PFSK-1 (cell line): ENCODE measurements around the gene SMIM27.

Source experiments
- FOXP2 ChIP-seq: optimal IDR thresholded peaks from 2 replicates; pipeline ENCODE3; 2011; ENCODE audit warnings: borderline replicate concordance, control low read depth, inconsistent platforms; ENCODE audit not compliant: insufficient read depth; ENCODE audit errors: extremely low read length, extremely low read depth
- POLR2AphosphoS5 ChIP-seq: IDR thresholded peaks from 2 replicates; pipeline ENCODE4 v1.6.1; 2012; ENCODE audit warnings: low read depth, mild to moderate bottlenecking, control low read depth, low read length, moderate library complexity
- SIN3A ChIP-seq: IDR thresholded peaks from 2 replicates; pipeline ENCODE4 v1.6.1; 2012; ENCODE audit warnings: mild to moderate bottlenecking, low read length, moderate library complexity, borderline replicate concordance; ENCODE audit not compliant: insufficient read depth
- TAF1 ChIP-seq: IDR thresholded peaks from 2 replicates; pipeline ENCODE4 v1.6.1; 2012; ENCODE audit warnings: low read length, control low read depth, borderline replicate concordance; ENCODE audit not compliant: insufficient read depth
- TF ChIP-seq, protein P1 (sequence below), 2 experiments: IDR thresholded peaks; 2 replicates each; pipeline versions ENCODE4 v1.6.1 to v1.8.0; 2011 to 2012; ENCODE audit warnings: low read depth in 2 of 2, low read length in 2 of 2, control low read depth in 1 of 2, inconsistent platforms in 1 of 2, mild to moderate bottlenecking in 1 of 2, moderate library complexity in 1 of 2; ENCODE audit not compliant: insufficient read depth in 1 of 2

DNA sequence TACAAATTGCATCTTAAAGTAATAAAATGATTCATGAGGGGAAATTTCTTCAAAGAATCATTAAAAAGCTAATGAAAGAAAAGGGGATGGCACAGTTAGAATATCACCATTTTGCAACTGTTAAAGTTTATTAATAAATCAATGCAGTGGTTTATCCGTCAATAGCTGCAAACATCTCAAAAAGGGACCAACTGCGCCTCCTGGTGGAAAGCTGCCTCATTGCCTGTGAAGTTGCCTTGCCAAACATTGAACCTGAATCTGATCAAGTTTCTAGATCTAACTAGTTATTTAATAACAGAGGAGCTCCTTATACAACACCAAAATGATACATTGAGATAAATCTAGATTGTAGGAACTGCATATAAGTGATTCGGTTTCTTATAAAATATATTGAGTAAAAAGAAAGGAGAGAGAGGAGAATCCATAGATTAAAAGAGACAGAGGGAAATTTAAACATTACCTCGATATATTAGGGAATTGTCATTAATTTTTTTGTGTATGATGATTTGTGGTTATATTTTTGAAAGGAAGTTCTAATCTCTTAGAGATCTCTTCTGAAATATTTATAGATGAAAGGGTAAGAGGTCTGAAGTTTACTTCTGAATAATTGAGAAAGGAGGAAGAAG is 27.7 kb downstream of the SMIM27 start:
- TF ChIP-seq SIN3A (no peak), POLR2AphosphoS5 (no peak), TAF1 (no peak), FOXP2 (no peak)
- TF ChIP-seq, protein P1, sequence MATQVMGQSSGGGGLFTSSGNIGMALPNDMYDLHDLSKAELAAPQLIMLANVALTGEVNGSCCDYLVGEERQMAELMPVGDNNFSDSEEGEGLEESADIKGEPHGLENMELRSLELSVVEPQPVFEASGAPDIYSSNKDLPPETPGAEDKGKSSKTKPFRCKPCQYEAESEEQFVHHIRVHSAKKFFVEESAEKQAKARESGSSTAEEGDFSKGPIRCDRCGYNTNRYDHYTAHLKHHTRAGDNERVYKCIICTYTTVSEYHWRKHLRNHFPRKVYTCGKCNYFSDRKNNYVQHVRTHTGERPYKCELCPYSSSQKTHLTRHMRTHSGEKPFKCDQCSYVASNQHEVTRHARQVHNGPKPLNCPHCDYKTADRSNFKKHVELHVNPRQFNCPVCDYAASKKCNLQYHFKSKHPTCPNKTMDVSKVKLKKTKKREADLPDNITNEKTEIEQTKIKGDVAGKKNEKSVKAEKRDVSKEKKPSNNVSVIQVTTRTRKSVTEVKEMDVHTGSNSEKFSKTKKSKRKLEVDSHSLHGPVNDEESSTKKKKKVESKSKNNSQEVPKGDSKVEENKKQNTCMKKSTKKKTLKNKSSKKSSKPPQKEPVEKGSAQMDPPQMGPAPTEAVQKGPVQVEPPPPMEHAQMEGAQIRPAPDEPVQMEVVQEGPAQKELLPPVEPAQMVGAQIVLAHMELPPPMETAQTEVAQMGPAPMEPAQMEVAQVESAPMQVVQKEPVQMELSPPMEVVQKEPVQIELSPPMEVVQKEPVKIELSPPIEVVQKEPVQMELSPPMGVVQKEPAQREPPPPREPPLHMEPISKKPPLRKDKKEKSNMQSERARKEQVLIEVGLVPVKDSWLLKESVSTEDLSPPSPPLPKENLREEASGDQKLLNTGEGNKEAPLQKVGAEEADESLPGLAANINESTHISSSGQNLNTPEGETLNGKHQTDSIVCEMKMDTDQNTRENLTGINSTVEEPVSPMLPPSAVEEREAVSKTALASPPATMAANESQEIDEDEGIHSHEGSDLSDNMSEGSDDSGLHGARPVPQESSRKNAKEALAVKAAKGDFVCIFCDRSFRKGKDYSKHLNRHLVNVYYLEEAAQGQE (IDR thresholded peaks at IDR 0.05; ENCODE audit: insufficient read depth in 1 of 2, low read depth in 2 of 2, low read length in 2 of 2) = no peak
